ENCODE data around the gene DGKI. TPM values are rescaled to one million over a fixed set of nuclear protein-coding genes. Genes with fewer than 3 reads are reported as not detected.

The DGKI gene
- polyA plus RNA-seq, 2 of the 4 experiments (the other 2 are of a cell fraction): 0.05 to 0.08 TPM

GRCh38 chr7:137850972-137851945 lies 4.5 kb upstream of the DGKI start:
- Histone ChIP-seq H3K27ac (no peak overlapping the region), H3K4me2 (no peak overlapping the region), H3K9me3 (no peaks in the 10 kb centered on the region), H3K4me3 (no peak overlapping the region), H3K4me1 (no peaks in the 10 kb centered on the region; the same call in 2 of the 3 replicates)
- 53% methylated on average over 6 of the region's 6 CpGs for WGBS (ENCODE audit: missing lambda C conversion rate)
- DNase-seq (ENCODE audit: low read depth in 1 of 2, low spot score in 1 of 2) (no peak), FAIRE-seq (no peak), ATAC-seq (no peak)
- POLR2A ChIA-PET: no interaction called here
- TF ChIP-seq HEYL (CRISPR knock-in tag; IDR thresholded peaks at IDR 0.05): no peak
- TF ChIP-seq SREBF2 (IDR thresholded peaks at IDR 0.05): no peak
- no peak for TF ChIP-seq USF2 (IDR thresholded peaks at IDR 0.05)
- TF ChIP-seq REST (IDR thresholded peaks at IDR 0.05): no peak
- TF ChIP-seq GATA3 (IDR thresholded peaks at IDR 0.05; ENCODE audit: borderline replicate concordance): no peak
- no peak for TF ChIP-seq EHMT2 (IDR thresholded peaks at IDR 0.05; ENCODE audit: low read depth)
- no peak for TF ChIP-seq ZFP36 (IDR thresholded peaks at IDR 0.05; ENCODE audit: borderline replicate concordance, partially characterized antibody)
- no peak for TF ChIP-seq ZNF302 (CRISPR knock-in tag; IDR thresholded peaks at IDR 0.05)
- TF ChIP-seq HOXB5 (CRISPR knock-in tag; IDR thresholded peaks at IDR 0.05): no peak
- TF ChIP-seq FOSL2 (IDR thresholded peaks at IDR 0.05): no peak
- no peak for TF ChIP-seq FOSL2 (CRISPR knock-in tag; IDR thresholded peaks at IDR 0.05)
- no peak for TF ChIP-seq NR3C1 (IDR thresholded peaks at IDR 0.05)
- no peak for TF ChIP-seq TP53 (CRISPR knock-in tag; IDR thresholded peaks at IDR 0.05)
- TF ChIP-seq EHF (CRISPR knock-in tag; IDR thresholded peaks at IDR 0.05): no peak
- TF ChIP-seq TFCP2L1 (CRISPR knock-in tag; IDR thresholded peaks at IDR 0.05): no peak
- no peak for TF ChIP-seq CBX2 (IDR thresholded peaks at IDR 0.05; ENCODE audit: borderline replicate concordance, low read depth)
- CTCF ChIA-PET: interaction anchor here (0.6 to 1.0 kb wide), 3 partner anchors 11 to 934 kb away, joined by 3 read pairs; no protein-coding TSS in a partner anchor

GRCh38 chr7:137850571-137850970 lies 3.8 kb upstream of the DGKI start:
- 37% methylated on average over 2 of the region's 2 CpGs for WGBS (ENCODE audit: missing lambda C conversion rate)
- Histone ChIP-seq H3K27ac (no peak overlapping the region), H3K4me2 (no peak overlapping the region), H3K4me3 (no peak overlapping the region), H3K4me1 (no peaks in the 10 kb centered on the region; the same call in 2 of the 3 replicates), H3K9me3 (no peaks in the 10 kb centered on the region)
- ChIA-PET CTCF (no interaction called here), POLR2A (no interaction called here)
- no peak for ATAC-seq
- TF ChIP-seq HES2 (IDR thresholded peaks at IDR 0.05) (no peak), NR3C1 (IDR thresholded peaks at IDR 0.05) (no peak), ZSCAN20 (CRISPR knock-in tag; IDR thresholded peaks at IDR 0.05) (no peak), POLR2AphosphoS2 (conservative IDR thresholded peaks at IDR 0.05; ENCODE audit: low read length) (no peak), MAX (IDR thresholded peaks at IDR 0.05) (no peak), POLR2A (IDR thresholded peaks at IDR 0.05; ENCODE audit: low read length) (no peak)
- no peak for FAIRE-seq
- no peak for DNase-seq (ENCODE audit: low read depth in 1 of 2, low spot score in 1 of 2)
